AML-193 (cell line): ENCODE data around the gene SLC35A2.

Source experiments
- DNase-seq, 2 experiments: peaks; one replicate each; lab custom pipeline; 2025; lab: John Stamatoyannopoulos, UW

The SLC35A2 gene

GRCh38 chrX:48927736-48928382, 16.4 kb upstream of the SLC35A2 start:
- no peak for DNase-seq

GRCh38 chrX:48927123-48927522, 15.7 kb upstream of the SLC35A2 start:
- DNase-seq: no peak

GRCh38 chrX:48924270-48924669, 12.8 kb upstream of the SLC35A2 start:
- DNase-seq: no peak

- DNase-seq: no peak
Observed at GRCh38 chrX:48923771-48924170, 12.3 kb upstream of the SLC35A2 start.

- no peak for DNase-seq
Observed at GRCh38 chrX:48920718-48921104, 9.3 kb upstream of the SLC35A2 start.

- no peak for DNase-seq
Observed at GRCh38 chrX:48919947-48920717, 8.7 kb upstream of the SLC35A2 start.

GRCh38 chrX:48919360-48919841, 8.0 kb upstream of the SLC35A2 start:
- no peak for DNase-seq

- peak; percentile 87 for DNase-seq
Observed at GRCh38 chrX:48918643-48919340, 7.3 kb upstream of the SLC35A2 start, which contains the start of gene PIM2. PIM2 (minus strand) TSS chrX:48919024; CDS start chrX:48918834, 190 bp downstream.

- no peak for DNase-seq
Observed at GRCh38 chrX:48918301-48918642, 6.8 kb upstream of the SLC35A2 start.

- DNase-seq: peak; percentile 82 to 85
Observed at GRCh38 chrX:48917139-48918001, 5.9 kb upstream of the SLC35A2 start.

- DNase-seq: no peak
Observed at GRCh38 chrX:48914593-48915493, 3.4 kb upstream of the SLC35A2 start.

- no peak for DNase-seq
Observed at GRCh38 chrX:48913605-48914366, 2.3 kb upstream of the SLC35A2 start.

- no peak for DNase-seq
Observed at GRCh38 chrX:48910926-48911411, 477 bp downstream of the SLC35A2 start.

GRCh38 chrX:48909703-48910294, 1.6 kb downstream of the SLC35A2 start:
- DNase-seq: no peak

GRCh38 chrX:48908600-48908999, 2.8 kb downstream of the SLC35A2 start:
- no peak for DNase-seq

GRCh38 chrX:48905090-48905790, 6.2 kb downstream of the SLC35A2 start:
- no peak for DNase-seq

GRCh38 chrX:48904626-48905025, 6.8 kb downstream of the SLC35A2 start:
- no peak for DNase-seq

GRCh38 chrX:48904180-48904579, 7.3 kb downstream of the SLC35A2 start:
- DNase-seq: no peak

GRCh38 chrX:48903290-48903689, 8.2 kb downstream of the SLC35A2 start:
- DNase-seq: no peak
